GM12878 (cell line): ENCODE measurements around the gene FCHSD2. TPM values are rescaled to one million over a fixed set of nuclear protein-coding genes. Genes with fewer than 3 reads are reported as not detected.

ENCODE experiments used
- ATF3 ChIP-seq: IDR thresholded peaks from 2 replicates; pipeline ENCODE4 v1.6.1; 2011; ENCODE audit warnings: low read depth, mild to moderate bottlenecking, low read length, moderate library complexity, borderline replicate concordance; ENCODE audit errors: extremely low read depth
- ATF7 ChIP-seq: fragments of 450-650 bp; IDR thresholded peaks from 2 replicates; pipeline ENCODE4 v1.6.1; 2016; ENCODE audit warnings: low read depth, mild to moderate bottlenecking
- BMI1 ChIP-seq: fragments of 450-650 bp; IDR thresholded peaks from 2 replicates; pipeline ENCODE4 v1.6.1; 2016; ENCODE audit warnings: mild to moderate bottlenecking, moderate library complexity, borderline replicate concordance
- BRCA1 ChIP-seq: IDR thresholded peaks from 2 replicates; pipeline ENCODE4 v1.6.1; 2011; ENCODE audit warnings: low read depth, low read length, improper control_type of control experiment
- CEBPB ChIP-seq, 2 experiments: fragments of 150-350 bp in 1 of 2; IDR thresholded peaks; 2 replicates each; pipeline ENCODE4 v1.6.1; 2012 to 2014; ENCODE audit warnings: low read depth in 2 of 2, low read length in 2 of 2, borderline replicate concordance in 1 of 2, inconsistent platforms in 1 of 2
- ELK1 ChIP-seq: IDR thresholded peaks from 2 replicates; pipeline ENCODE4 v1.6.1; 2012; ENCODE audit warnings: low read depth, low read length, improper control_type of control experiment
- FOS ChIP-seq: IDR thresholded peaks from 3 replicates; pipeline ENCODE4 v1.6.1; 2011; ENCODE audit warnings: borderline replicate concordance; ENCODE audit not compliant: insufficient read length; ENCODE audit errors: extremely low read depth
- HCFC1 ChIP-seq: fragments of 150-350 bp; IDR thresholded peaks from 2 replicates; pipeline ENCODE4 v1.6.1; 2014; ENCODE audit warnings: low read length
- MAX ChIP-seq: IDR thresholded peaks from 2 replicates; pipeline ENCODE4 v1.6.1; 2012; ENCODE audit warnings: low read depth, low read length, improper control_type of control experiment
- NFIC ChIP-seq: IDR thresholded peaks from 2 replicates; pipeline ENCODE4 v1.6.1; 2012; ENCODE audit warnings: low read depth, mild to moderate bottlenecking, inconsistent platforms, low read length, moderate library complexity
- NR2C1 ChIP-seq: fragments of 450-650 bp; IDR thresholded peaks from 2 replicates; pipeline ENCODE4 v1.6.1; 2017; ENCODE audit warnings: antibody characterized with exemption, mild to moderate bottlenecking, moderate library complexity
- RAD21 ChIP-seq: IDR thresholded peaks from 2 replicates; pipeline ENCODE4 v1.6.1; 2011; ENCODE audit warnings: mild to moderate bottlenecking, low read depth, low read length, moderate library complexity; ENCODE audit not compliant: insufficient read depth
- RAD51 ChIP-seq: fragments of 450-650 bp; IDR thresholded peaks from 2 replicates; pipeline ENCODE4 v1.6.1; 2016; ENCODE audit warnings: moderate library complexity, mild to moderate bottlenecking, inconsistent platforms
- SPI1 ChIP-seq: IDR thresholded peaks from 2 replicates; pipeline ENCODE4 v1.6.1; 2011; ENCODE audit warnings: low read depth, mild to moderate bottlenecking, low read length, moderate library complexity, borderline replicate concordance; ENCODE audit not compliant: insufficient read depth
- SREBF1 ChIP-seq: IDR thresholded peaks from 2 replicates; pipeline ENCODE4 v1.6.1; 2012; ENCODE audit warnings: mild to moderate bottlenecking, low read length
- SRF ChIP-seq, 2 experiments: IDR thresholded peaks; 2 replicates each; pipeline ENCODE4 v1.6.1; 2011; ENCODE audit warnings: low read depth in 2 of 2, low read length in 2 of 2, mild to moderate bottlenecking in 1 of 2, moderate library complexity in 1 of 2
- TBL1XR1 ChIP-seq: IDR thresholded peaks from 2 replicates; pipeline ENCODE4 v1.6.1; 2012; ENCODE audit warnings: low read depth, low read length, improper control_type of control experiment
- TCF3 ChIP-seq: IDR thresholded peaks from 2 replicates; pipeline ENCODE4 v1.6.1; 2012; ENCODE audit warnings: low read depth, mild to moderate bottlenecking, low read length, borderline replicate concordance; ENCODE audit not compliant: insufficient read depth
- ZBTB11 ChIP-seq: fragments of 450-650 bp; formaldehyde crosslinking; IDR thresholded peaks from 2 replicates; pipeline ENCODE4 v1.5.0; 2022; ENCODE audit warnings: mild to moderate bottlenecking, missing genetic modification characterization
- ZBTB4 ChIP-seq: fragments of 450-650 bp; formaldehyde crosslinking; IDR thresholded peaks from 2 replicates; pipeline ENCODE4 v1.4.0; 2022; ENCODE audit warnings: mild to moderate bottlenecking, moderate library complexity
- polyA plus RNA-seq, 11 experiments: library from polyadenylated mRNA; depleted of rRNA in 4 of 11; unstranded in 6 of 11; stranded (reverse) in 5 of 11; fragments of >200 nt; fragmentation: Nextera tagmentation in 4 of 11; fragmentation: Illumina TruSeq in 1 of 11; extraction: Ambion mirVana in 4 of 11; extraction: Trizol in 1 of 11; gene quantifications; 1 replicate in 1 of 11; 2 replicates in 10 of 11; pipeline versions ENCODE4 v1.2.1 to v1.2.3, GENCODE V29; 2011 to 2016; ENCODE audit warnings: inconsistent platforms in 2 of 11, missing spikeins in 2 of 11, low read depth in 1 of 11
- total RNA-seq, 4 experiments: library from RNA; depleted of rRNA in 3 of 4; stranded (reverse); fragments of >200 nt in 3 of 4; fragmentation: Illumina TruSeq in 1 of 4; extraction: Trizol in 1 of 4; gene quantifications; 2 replicates each; pipeline versions ENCODE4 v1.2.1 to v1.2.3, GENCODE V29; 2013 to 2021

Gene FCHSD2
- total and polyA plus RNA-seq, 10 of the 15 experiments (the other 5 are each of a cell fraction or from before 2014, with no cell fraction given), result 13.2 to 89.8 (median 47.8) TPM

GRCh38 chr11:73157101-73158010, 15.2 kb upstream of the FCHSD2 start (continued):
- TF ChIP-seq ELK1, result no peak
- TF ChIP-seq CEBPB (IDR thresholded peaks at IDR 0.05; ENCODE audit: borderline replicate concordance in 1 of 2, low read depth in 2 of 2, low read length in 2 of 2), result no peak
- TF ChIP-seq ZBTB4 (CRISPR knock-in tag), result no peak
- TF ChIP-seq HCFC1, result no peak
- peak; percentile 84 for TF ChIP-seq SPI1
- TF ChIP-seq RAD21, result no peak
- TF ChIP-seq BRCA1, result no peak
- TF ChIP-seq TCF3, result no peak
- no peak for TF ChIP-seq BMI1
- TF ChIP-seq NFIC, result no peak
- no peak for TF ChIP-seq SRF (IDR thresholded peaks at IDR 0.05; ENCODE audit: low read depth in 2 of 2, low read length in 2 of 2)
- no peak for TF ChIP-seq ZBTB11
- no peak for TF ChIP-seq NR2C1
- no peak for TF ChIP-seq SREBF1
- peak; percentile 44; the same call in 1 of the 2 replicates for TF ChIP-seq TBL1XR1
- peak; percentile 72 for TF ChIP-seq ATF7
- TF ChIP-seq FOS, result no peak
- TF ChIP-seq RAD51, result no peak
- no peak for TF ChIP-seq ATF3
- TF ChIP-seq MAX, result no peak
